H9 (cell line): ENCODE results near the gene NBEA. TPM values are rescaled to one million over a fixed set of nuclear protein-coding genes. Genes with fewer than 3 reads are reported as not detected.

Experiments
- DNase-seq: peaks from one replicate; pipeline ENCODE4 v3.0.0-alpha.2; 2017
- H2AFZ ChIP-seq: one replicate; pipeline ENCODE4 v1.6.1; 2013; ENCODE audit warnings: mild to moderate bottlenecking, low read length, control low read depth, moderate library complexity
- H2AK5ac ChIP-seq: 2 replicates; pipeline ENCODE4 v1.6.1; 2013; ENCODE audit warnings: low read length, control low read depth, mixed read lengths; ENCODE audit not compliant: insufficient read length
- H2BK120ac ChIP-seq: one replicate; pipeline ENCODE4 v1.6.1; 2013; ENCODE audit warnings: low read depth, mild to moderate bottlenecking, low read length, control low read depth, inconsistent platforms; ENCODE audit not compliant: poor library complexity, severe bottlenecking
- H2BK12ac ChIP-seq: 2 replicates; pipeline ENCODE4 v1.6.1; 2013; ENCODE audit warnings: low read length, control low read depth, mixed read lengths, low read depth; ENCODE audit not compliant: insufficient read length
- H2BK15ac ChIP-seq: 2 replicates; pipeline ENCODE4 v1.6.1; 2013; ENCODE audit warnings: low read depth, low read length, control low read depth
- H2BK20ac ChIP-seq: one replicate; pipeline ENCODE4 v1.6.1; 2013; ENCODE audit warnings: low read depth, mild to moderate bottlenecking, low read length, control low read depth, inconsistent platforms; ENCODE audit not compliant: poor library complexity, severe bottlenecking
- H2BK5ac ChIP-seq: 2 replicates; pipeline ENCODE4 v1.6.1; 2013; ENCODE audit warnings: low read length, control low read depth, mixed read lengths; ENCODE audit not compliant: insufficient read length
- H3K14ac ChIP-seq: 2 replicates; pipeline ENCODE4 v1.6.1; 2013; ENCODE audit warnings: low read length, control low read depth; ENCODE audit not compliant: insufficient read depth
- H3K18ac ChIP-seq: 2 replicates; pipeline ENCODE4 v1.6.1; 2013; ENCODE audit warnings: low read depth, mild to moderate bottlenecking, mixed read lengths, low read length, control low read depth; ENCODE audit not compliant: insufficient read length
- H3K23ac ChIP-seq: 2 replicates; pipeline ENCODE4 v1.6.1; 2013; ENCODE audit warnings: low read length, control low read depth, mixed read lengths, low read depth; ENCODE audit not compliant: insufficient read length
- H3K23me2 ChIP-seq: 2 replicates; pipeline ENCODE4 v1.6.1; 2013; ENCODE audit warnings: low read depth, mild to moderate bottlenecking, mixed read lengths, low read length, control low read depth; ENCODE audit not compliant: insufficient read length, poor library complexity, severe bottlenecking
- H3K27ac ChIP-seq: 2 replicates; pipeline ENCODE4 v1.5.1; 2013; ENCODE audit warnings: low read length, control low read depth, mixed read lengths, low read depth; ENCODE audit not compliant: insufficient read length
- H3K27me3 ChIP-seq: 2 replicates; pipeline ENCODE4 v1.6.1; 2013; ENCODE audit warnings: low read length, control low read depth, inconsistent platforms; ENCODE audit not compliant: insufficient read depth
- H3K4ac ChIP-seq: 2 replicates; pipeline ENCODE4 v1.6.1; 2013; ENCODE audit warnings: low read depth, mild to moderate bottlenecking, control low read depth, inconsistent platforms, low read length, moderate library complexity
- H3K4me1 ChIP-seq: 2 replicates; pipeline ENCODE4 v1.6.1; 2013; ENCODE audit warnings: low read length, control low read depth, inconsistent platforms; ENCODE audit not compliant: insufficient read depth
- H3K4me2 ChIP-seq: 2 replicates; pipeline ENCODE4 v1.6.1; 2013; ENCODE audit warnings: low read length, control low read depth, mixed read lengths; ENCODE audit not compliant: insufficient read length, insufficient read depth
- H3K56ac ChIP-seq: 2 replicates; pipeline ENCODE4 v1.6.1; 2013; ENCODE audit warnings: low read depth, mild to moderate bottlenecking, mixed read lengths, low read length, control low read depth; ENCODE audit not compliant: insufficient read length
- H3K79me1 ChIP-seq: 2 replicates; pipeline ENCODE4 v1.6.1; 2013; ENCODE audit warnings: low read depth, mild to moderate bottlenecking, moderate library complexity, low read length, control low read depth, inconsistent platforms; ENCODE audit not compliant: insufficient read depth, poor library complexity, severe bottlenecking
- H3K79me2 ChIP-seq: 2 replicates; pipeline ENCODE4 v1.6.1; 2013; ENCODE audit warnings: low read length, control low read depth, inconsistent platforms; ENCODE audit not compliant: insufficient read depth
- H3K9ac ChIP-seq: 2 replicates; pipeline ENCODE4 v1.6.1; 2013; ENCODE audit warnings: low read length, control low read depth, mixed read lengths; ENCODE audit not compliant: insufficient read length; ENCODE audit errors: extremely low read depth
- H3K9me3 ChIP-seq: one replicate; pipeline ENCODE4 v1.6.1; 2013; ENCODE audit warnings: low read depth, low read length, inconsistent platforms; ENCODE audit not compliant: control insufficient read depth
- H3T11ph ChIP-seq: one replicate; pipeline ENCODE4 v1.6.1; 2013; ENCODE audit warnings: mild to moderate bottlenecking, low read length, control low read depth, inconsistent platforms
- H4K20me1 ChIP-seq: one replicate; pipeline ENCODE4 v1.6.1; 2013; ENCODE audit not compliant: control insufficient read depth, insufficient read length, insufficient read depth
- H4K5ac ChIP-seq: 2 replicates; pipeline ENCODE4 v1.6.1; 2013; ENCODE audit warnings: low read depth, mild to moderate bottlenecking, mixed read lengths, low read length, control low read depth; ENCODE audit not compliant: insufficient read length
- H4K8ac ChIP-seq: replicated peaks from 2 replicates; pipeline ENCODE4 v1.6.1; 2013; ENCODE audit warnings: low read length, control low read depth, mixed read lengths, low read depth; ENCODE audit not compliant: insufficient read length
- H4K91ac ChIP-seq: 2 replicates; pipeline ENCODE4 v1.6.1; 2013; ENCODE audit warnings: low read depth, mild to moderate bottlenecking, moderate library complexity, mixed read lengths, low read length, control low read depth; ENCODE audit not compliant: insufficient read length
- H3K27ac Mint-ChIP-seq, 3 experiments: 2 replicates in 2 of 3; 3 replicates in 1 of 3; pipeline ENCODE4 v1.8.0; 2020 to 2021; ENCODE audit warnings: mixed read lengths in 3 of 3, mild to moderate bottlenecking in 1 of 3, moderate library complexity in 1 of 3
- H3K27me3 Mint-ChIP-seq: 2 replicates; pipeline ENCODE4 v1.8.0; 2021; ENCODE audit warnings: low read depth, mild to moderate bottlenecking, moderate library complexity, mixed read lengths
- H3K36me3 Mint-ChIP-seq, 3 experiments: 2 replicates in 2 of 3; 3 replicates in 1 of 3; pipeline ENCODE4 v1.8.0; 2020 to 2021; ENCODE audit warnings: low read depth in 3 of 3, mixed read lengths in 3 of 3; ENCODE audit not compliant: insufficient read depth in 1 of 3
- H3K4me1 Mint-ChIP-seq, 2 experiments: 2 replicates each; pipeline ENCODE4 v1.8.0; 2020; ENCODE audit warnings: mixed read lengths in 2 of 2
- H3K4me3 Mint-ChIP-seq, 2 experiments: 2 replicates in 1 of 2; 3 replicates in 1 of 2; pipeline ENCODE4 v1.8.0; 2020 to 2021; ENCODE audit warnings: mild to moderate bottlenecking in 2 of 2, mixed read lengths in 2 of 2, moderate library complexity in 1 of 2
- H3K9me3 Mint-ChIP-seq, 2 experiments: 2 replicates in 1 of 2; 3 replicates in 1 of 2; pipeline ENCODE4 v1.8.0; 2020; ENCODE audit warnings: mild to moderate bottlenecking in 2 of 2, mixed read lengths in 2 of 2, moderate library complexity in 1 of 2
- CTCF ChIP-seq: fragments of 200-600 bp; sonication (generic); conservative IDR thresholded peaks from 3 replicates; pipeline ENCODE4 v1.8.0; 2021; ENCODE audit warnings: antibody characterized with exemption, mild to moderate bottlenecking
- WGBS: extraction: QIAGEN DNeasy Blood & Tissue Kit; methylation state at CpG from one replicate; pipeline ENCODE4 v1.1.7; 2013; ENCODE audit warnings: missing lambda C conversion rate, low lambda C conversion rate, mixed read lengths; ENCODE audit not compliant: insufficient read length; ENCODE audit errors: extremely low coverage; 5-methylcytosine and 5-hydroxymethylcytosine counted together
- total RNA-seq: library from RNA; stranded (reverse); gene quantifications from 2 replicates; pipeline ENCODE4 v1.2.1, GENCODE V29; 2021

Gene NBEA
- total RNA-seq, 1 experiment from 2014 or later = 17.3 TPM

GRCh38 chr13:35518337-35518946, 576.4 kb downstream of the NBEA start:
- no peak for DNase-seq
- H3K18ac ChIP-seq = no peak overlapping the region

More at GRCh38 chr13:35518337-35518946, 576.4 kb downstream of the NBEA start:
- Histone ChIP-seq H3T11ph (no peak overlapping the region), H3K23ac (no peak overlapping the region), H3K27me3 (no peaks in the 10 kb centered on the region), H2AK5ac (no peak overlapping the region), H2BK120ac (no peak overlapping the region), H4K8ac (no peak overlapping the region), H3K27ac (no peak overlapping the region), H3K4ac (no peak overlapping the region), H2BK15ac (no peak overlapping the region), H4K5ac (no peak overlapping the region), H2BK20ac (no peak overlapping the region), H2BK5ac (no peak overlapping the region), H3K14ac (no peak overlapping the region), H3K79me2 (no peaks in the 10 kb centered on the region), H3K56ac (no peak overlapping the region), H3K9me3 (no peaks in the 10 kb centered on the region), H3K23me2 (no peaks in the 10 kb centered on the region), H3K4me1 (peaks cover 7% of the 10 kb centered on the region; the same call in 1 of the 2 replicates), H3K4me2 (no peak overlapping the region), H3K79me1 (no peaks in the 10 kb centered on the region), H4K20me1 (no peaks in the 10 kb centered on the region), H4K91ac (no peak overlapping the region), H2BK12ac (no peak overlapping the region), H3K9ac (no peak overlapping the region), H2AFZ (no peak overlapping the region)
- Mint-ChIP-seq H3K4me3 (no peak overlapping the region), H3K27me3 (no peaks in the 10 kb centered on the region), H3K27ac (no peak overlapping the region), H3K9me3 (peaks cover 0 to 3% of the 10 kb centered on the region in 2 experiments; a peak in 2 of 5 replicates), H3K36me3 (peaks cover 0 to 6% (median 4%) of the 10 kb centered on the region in 3 experiments; a peak in 4 of 7 replicates), H3K4me1 (peaks cover 10 to 11% of the 10 kb centered on the region in 2 experiments)
- no CpG with 5 or more reads among the region's 5 CpGs for WGBS
- no peak for TF ChIP-seq CTCF
